Measurements from ENCODE around the gene SERBP1.

SERBP1 gene

GRCh38 chr1:67429528-67430357 is 459 bp downstream of the SERBP1 start:
- DNase-seq (ENCODE audit: extremely low spot score) = no peak
- POLR2A ChIA-PET = interaction anchor here (0.6 to 1.5 kb wide), 8 partner anchors 14 to 255 kb away, joined by 3 to 6 read pairs (median 4); partner anchors contain the start of gene GADD45A
- CTCF ChIA-PET = interaction anchor here (0.7 to 4.8 kb wide), 9 partner anchors 9 to 505 kb away, joined by 3 to 29 read pairs (median 5); partner anchors contain the start of genes DNAI4 and MIER1
- TF ChIP-seq CTCF (IDR thresholded peaks at IDR 0.05; ENCODE audit: control extremely low read depth, extremely low read depth, low read depth, missing control alignments) = no peak

- ChIA-PET POLR2A (interaction anchor here (0.6 to 1.5 kb wide), 3 partner anchors 13 to 83 kb away, joined by 3 to 4 read pairs (median 3); no protein-coding TSS in a partner anchor), CTCF (interaction anchor here (0.7 to 4.8 kb wide), 9 partner anchors 8 to 505 kb away, joined by 3 to 29 read pairs (median 5); partner anchors contain the start of genes DNAI4 and MIER1)
- TF ChIP-seq CTCF (IDR thresholded peaks at IDR 0.05; ENCODE audit: control extremely low read depth, extremely low read depth, low read depth, missing control alignments) = no peak
- DNase-seq (ENCODE audit: extremely low spot score) = peak; percentile 23
Observed at GRCh38 chr1:67429011-67429527, 1.1 kb downstream of the SERBP1 start.

GRCh38 chr1:67427947-67428346 is 2.3 kb downstream of the SERBP1 start:
- DNase-seq (ENCODE audit: extremely low spot score) = no peak
- TF ChIP-seq CTCF (IDR thresholded peaks at IDR 0.05; ENCODE audit: control extremely low read depth, extremely low read depth, low read depth, missing control alignments) = no peak
- ChIA-PET POLR2A (interaction anchor here (1.1 kb wide), 1 partner anchor 11 kb away, joined by 4 read pairs; no protein-coding TSS in a partner anchor), CTCF (interaction anchor here (1.1 to 1.8 kb wide), 3 partner anchors 15 to 261 kb away, joined by 3 to 5 read pairs (median 4); no protein-coding TSS in a partner anchor)

GRCh38 chr1:67427465-67427864 is 2.7 kb downstream of the SERBP1 start:
- no peak for TF ChIP-seq CTCF (IDR thresholded peaks at IDR 0.05; ENCODE audit: control extremely low read depth, extremely low read depth, low read depth, missing control alignments)
- no peak for DNase-seq (ENCODE audit: extremely low spot score)
- ChIA-PET CTCF (interaction anchor here (0.6 to 1.8 kb wide), 5 partner anchors 10 to 260 kb away, joined by 3 to 9 read pairs (median 4); no protein-coding TSS in a partner anchor), POLR2A (interaction anchor here (1.1 kb wide), 1 partner anchor 10 kb away, joined by 4 read pairs; no protein-coding TSS in a partner anchor)

GRCh38 chr1:67420835-67421492 is 9.2 kb downstream of the SERBP1 start:
- CTCF ChIA-PET = interaction anchor here (1.0 to 1.3 kb wide), 2 partner anchors 9 to 17 kb away, joined by 3 read pairs; no protein-coding TSS in a partner anchor

More at GRCh38 chr1:67420835-67421492, 9.2 kb downstream of the SERBP1 start:
- POLR2A ChIA-PET = interaction anchor here (1.7 kb wide), 1 partner anchor 13 kb away, joined by 6 read pairs; no protein-coding TSS in a partner anchor
- no peak for TF ChIP-seq CTCF (IDR thresholded peaks at IDR 0.05; ENCODE audit: control extremely low read depth, extremely low read depth, low read depth, missing control alignments)
- no peak for DNase-seq (ENCODE audit: extremely low spot score)

Measured in GM10248 (cell line).